Breast epithelium (tissue), 3 donors: Measurements from ENCODE around the gene ICOSLG.
"Not testable (repeated sequence)": the region's sequence is repeated elsewhere in the genome, so short reads cannot be mapped to it uniquely, and the experiment has no call there.

ENCODE experiments used
- POLR2A ChIP-seq: fragments of 450-650 bp; IDR thresholded peaks from one replicate; pipeline ENCODE4 v1.6.1; 2016; ENCODE audit warnings: antibody characterized with exemption, mild to moderate bottlenecking, moderate library complexity
- TF ChIP-seq, protein P1 (sequence below), 3 donors: fragments of 450-650 bp; IDR thresholded peaks; one replicate each; pipeline ENCODE4 v1.5.1; 2016 to 2017; ENCODE audit warnings: antibody characterized with exemption in 3 of 3, mild to moderate bottlenecking in 3 of 3, moderate library complexity in 3 of 3

DNA sequence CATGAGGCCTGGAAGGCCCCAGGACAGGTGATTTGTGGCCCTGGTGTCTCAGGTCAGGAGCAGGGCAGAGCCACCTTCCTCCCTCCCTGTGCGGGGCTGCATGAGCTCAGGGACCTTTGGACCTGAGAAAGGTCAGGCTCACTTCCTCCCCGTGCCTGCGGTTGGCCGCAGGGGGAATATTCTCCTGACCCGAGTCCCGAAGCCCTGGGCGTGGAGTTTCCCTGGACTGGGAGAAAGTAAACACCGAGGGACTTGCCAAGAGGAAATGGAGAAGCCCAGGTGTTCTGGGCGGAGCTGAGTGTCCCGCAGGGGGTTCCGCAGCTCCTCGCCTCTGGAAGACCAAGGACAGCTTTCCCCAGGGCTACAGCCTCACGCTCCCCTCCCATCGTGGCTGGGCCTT, 64.6 kb downstream of the ICOSLG start:
- TF ChIP-seq, protein P1, sequence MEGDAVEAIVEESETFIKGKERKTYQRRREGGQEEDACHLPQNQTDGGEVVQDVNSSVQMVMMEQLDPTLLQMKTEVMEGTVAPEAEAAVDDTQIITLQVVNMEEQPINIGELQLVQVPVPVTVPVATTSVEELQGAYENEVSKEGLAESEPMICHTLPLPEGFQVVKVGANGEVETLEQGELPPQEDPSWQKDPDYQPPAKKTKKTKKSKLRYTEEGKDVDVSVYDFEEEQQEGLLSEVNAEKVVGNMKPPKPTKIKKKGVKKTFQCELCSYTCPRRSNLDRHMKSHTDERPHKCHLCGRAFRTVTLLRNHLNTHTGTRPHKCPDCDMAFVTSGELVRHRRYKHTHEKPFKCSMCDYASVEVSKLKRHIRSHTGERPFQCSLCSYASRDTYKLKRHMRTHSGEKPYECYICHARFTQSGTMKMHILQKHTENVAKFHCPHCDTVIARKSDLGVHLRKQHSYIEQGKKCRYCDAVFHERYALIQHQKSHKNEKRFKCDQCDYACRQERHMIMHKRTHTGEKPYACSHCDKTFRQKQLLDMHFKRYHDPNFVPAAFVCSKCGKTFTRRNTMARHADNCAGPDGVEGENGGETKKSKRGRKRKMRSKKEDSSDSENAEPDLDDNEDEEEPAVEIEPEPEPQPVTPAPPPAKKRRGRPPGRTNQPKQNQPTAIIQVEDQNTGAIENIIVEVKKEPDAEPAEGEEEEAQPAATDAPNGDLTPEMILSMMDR (IDR thresholded peaks at IDR 0.05), result not testable (repeated sequence)
- not testable (repeated sequence) for TF ChIP-seq POLR2A
